ENCODE data around the gene PDE1C.

The PDE1C gene

GRCh38 chr7:31986878-31987518 lies 83.2 kb downstream of the PDE1C start:
- no peak for DNase-seq

DNA sequence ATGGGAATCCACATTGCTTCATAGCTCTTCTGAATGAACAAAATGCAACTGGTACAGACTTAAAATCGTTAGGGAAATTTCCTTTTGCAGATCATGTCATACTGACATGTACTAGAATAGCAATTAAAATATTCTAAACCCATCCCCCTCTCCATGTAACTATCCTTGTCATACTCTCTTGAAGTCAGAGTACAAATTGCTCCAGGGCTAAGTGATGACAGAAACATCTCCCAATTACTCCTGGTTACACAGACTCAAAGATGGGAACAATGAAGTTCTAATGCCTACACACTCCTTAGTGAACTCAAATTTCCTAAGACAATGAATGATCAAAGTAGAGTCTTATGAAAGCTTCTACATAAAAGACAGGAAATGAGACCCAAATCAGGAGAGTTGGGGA lies 87.2 kb downstream of the PDE1C start:
- no peak for DNase-seq

DNA sequence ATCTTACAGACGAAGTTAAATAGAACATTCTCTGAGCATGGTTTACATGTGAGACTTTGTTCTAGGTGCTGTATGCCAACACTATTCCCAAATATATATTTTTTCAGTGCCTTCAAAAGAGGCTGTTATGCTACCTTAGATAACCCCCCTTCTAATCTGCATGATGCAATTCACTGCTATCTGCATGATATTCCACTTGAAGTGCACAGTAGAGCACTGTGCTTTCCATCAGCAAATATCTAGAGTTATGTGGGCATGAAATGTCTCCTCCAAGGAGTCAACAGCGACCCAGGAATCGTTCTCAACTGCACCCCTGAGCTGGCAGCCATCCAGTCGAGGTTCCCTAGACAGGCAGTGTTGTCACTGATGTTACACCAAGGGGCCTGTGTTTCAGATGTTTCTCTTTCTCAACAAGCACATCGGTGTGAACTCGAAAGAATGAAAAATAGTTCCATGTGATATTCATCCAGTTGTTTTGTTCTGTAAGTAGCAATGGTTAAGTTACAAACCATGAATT lies 88.3 kb downstream of the PDE1C start:
- no peak for DNase-seq

DNA sequence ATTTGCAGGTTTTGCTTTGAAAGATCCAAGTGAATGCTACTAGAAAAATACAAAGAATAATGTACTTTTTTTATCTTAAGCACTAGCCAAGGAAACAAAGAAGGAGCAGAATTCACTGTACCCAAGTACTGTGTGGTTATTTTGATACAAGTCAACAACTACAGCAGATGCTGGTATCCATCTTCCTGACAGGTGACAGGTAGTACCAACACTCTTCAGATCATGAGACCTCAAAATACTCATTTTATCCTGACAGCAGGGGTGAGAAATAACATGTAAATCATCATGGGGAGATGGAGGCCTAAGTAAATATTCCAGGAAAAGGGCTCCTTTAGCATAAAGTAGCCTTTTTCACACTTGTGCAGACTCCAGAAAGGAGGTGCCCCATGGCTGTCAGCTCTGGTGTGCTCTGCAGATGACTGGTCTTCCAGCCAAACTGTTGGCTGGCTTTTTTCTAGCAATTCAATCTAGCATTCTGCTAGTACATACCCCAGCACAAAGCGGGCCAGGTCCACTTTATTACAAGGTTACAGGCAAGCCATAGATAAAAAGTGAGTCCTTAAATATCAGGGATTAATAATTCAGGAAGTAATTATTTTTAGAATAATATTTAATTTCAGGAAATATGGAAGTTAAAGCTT lies 90.4 kb downstream of the PDE1C start:
- no peak for DNase-seq

DNA sequence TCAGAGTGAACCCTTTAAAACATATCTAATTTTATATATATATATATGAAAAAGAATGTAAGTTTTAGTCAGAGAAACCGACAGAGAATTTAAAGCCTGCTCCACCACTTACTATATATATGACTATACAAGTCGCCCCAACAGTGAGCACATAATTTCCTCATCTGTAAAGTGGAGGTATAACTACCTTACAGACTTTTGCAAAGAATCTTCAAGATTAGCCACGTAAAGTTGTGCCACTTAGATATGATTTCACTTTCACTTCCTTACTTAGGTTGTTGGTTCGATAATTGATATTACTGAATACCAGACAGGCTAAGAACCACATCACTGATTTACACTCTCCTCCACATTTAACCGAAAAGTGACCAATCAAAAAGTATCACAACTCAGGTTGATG lies 94.7 kb downstream of the PDE1C start:
- DNase-seq, result no peak

- DNase-seq, result no peak
These were observed 95.9 kb downstream of the PDE1C start for GRCh38 chr7:31974351-31974750.

DNA sequence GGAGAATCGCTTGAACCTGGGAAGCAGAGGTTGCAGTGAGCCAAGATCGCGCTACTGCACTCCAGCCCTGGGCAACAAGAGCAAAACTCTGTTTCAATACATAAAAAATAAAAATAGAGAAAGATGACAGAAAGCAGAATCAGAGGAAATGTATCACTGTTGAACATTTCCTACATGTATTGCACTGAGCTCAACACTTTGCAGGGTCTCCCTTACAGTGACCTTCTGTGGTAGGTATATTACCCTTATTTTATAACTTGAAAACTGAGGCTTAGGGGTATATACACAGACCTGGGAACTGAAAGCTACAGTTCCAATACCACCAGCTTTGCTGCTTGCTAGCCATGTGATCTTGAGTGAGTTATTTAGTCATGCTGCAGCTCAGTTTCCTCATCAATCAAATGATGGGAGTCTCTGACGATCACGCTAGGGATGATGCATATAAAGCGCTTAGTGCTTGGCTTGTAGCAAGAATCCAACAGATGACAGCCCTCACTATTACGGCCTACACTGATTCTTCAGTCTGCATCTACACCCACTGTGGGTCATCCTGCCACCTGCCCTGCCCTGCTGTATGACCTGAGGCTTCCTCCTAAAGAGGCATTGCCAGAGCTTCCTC lies 99.0 kb downstream of the PDE1C start:
- DNase-seq, result no peak

DNA sequence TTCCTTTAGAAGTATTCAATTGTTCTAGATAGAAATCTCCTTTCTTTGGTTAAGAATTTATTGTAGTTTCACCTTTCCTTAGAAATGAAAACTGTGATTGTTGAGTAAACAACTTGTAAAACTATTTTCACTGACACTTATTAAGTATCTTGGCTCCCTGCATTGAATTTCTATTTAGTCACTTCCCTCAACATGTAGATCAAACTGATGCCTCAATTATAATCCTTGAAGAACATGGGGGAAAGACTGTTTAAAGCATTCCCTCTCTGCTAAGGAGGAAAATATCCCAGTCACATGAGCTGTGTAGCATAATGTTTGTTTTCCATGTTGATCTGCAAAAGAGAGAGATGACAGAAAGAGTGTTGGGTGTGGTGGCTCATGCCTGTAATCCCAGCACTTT lies 99.7 kb downstream of the PDE1C start:
- DNase-seq, result no peak

DNA sequence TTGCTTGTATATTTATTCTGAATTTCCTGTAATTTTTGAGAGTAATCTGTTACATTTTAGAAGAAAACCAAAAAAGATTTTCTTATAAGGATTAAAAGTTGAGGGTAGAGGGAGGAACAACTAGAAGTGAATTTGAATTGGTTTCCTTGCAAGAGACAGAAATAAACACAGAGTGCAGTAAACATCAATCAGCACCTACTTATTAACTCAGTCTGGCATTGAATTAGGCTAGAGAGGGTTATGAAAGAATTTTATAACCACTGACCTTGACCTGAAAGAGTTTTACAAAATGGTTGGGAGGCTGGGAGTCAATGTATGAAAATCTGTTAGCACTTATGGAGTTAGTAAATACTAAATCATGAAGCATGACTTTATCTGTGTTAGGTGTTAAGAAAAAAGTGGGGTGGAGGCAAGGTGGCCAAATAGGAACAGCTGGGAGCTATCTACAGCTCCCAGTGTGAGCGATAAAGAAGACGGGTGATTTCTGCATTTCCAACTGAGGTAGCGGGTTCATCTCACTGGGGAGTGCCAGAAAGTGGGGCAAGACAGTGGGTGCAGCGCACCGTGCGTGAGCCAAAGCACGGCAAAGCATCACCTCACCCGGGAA lies 106.5 kb downstream of the PDE1C start:
- DNase-seq, result no peak

- DNase-seq, result no peak
These were observed 108.0 kb downstream of the PDE1C start for GRCh38 chr7:31962246-31962645.

GRCh38 chr7:31958226-31958625 lies 112.0 kb downstream of the PDE1C start:
- no peak for DNase-seq

- no peak for DNase-seq
These were observed 112.5 kb downstream of the PDE1C start for GRCh38 chr7:31957756-31958155.

- DNase-seq, result no peak
These were observed 113.0 kb downstream of the PDE1C start for GRCh38 chr7:31957090-31957720.

GRCh38 chr7:31955641-31956040 lies 114.6 kb downstream of the PDE1C start:
- no peak for DNase-seq

DNA sequence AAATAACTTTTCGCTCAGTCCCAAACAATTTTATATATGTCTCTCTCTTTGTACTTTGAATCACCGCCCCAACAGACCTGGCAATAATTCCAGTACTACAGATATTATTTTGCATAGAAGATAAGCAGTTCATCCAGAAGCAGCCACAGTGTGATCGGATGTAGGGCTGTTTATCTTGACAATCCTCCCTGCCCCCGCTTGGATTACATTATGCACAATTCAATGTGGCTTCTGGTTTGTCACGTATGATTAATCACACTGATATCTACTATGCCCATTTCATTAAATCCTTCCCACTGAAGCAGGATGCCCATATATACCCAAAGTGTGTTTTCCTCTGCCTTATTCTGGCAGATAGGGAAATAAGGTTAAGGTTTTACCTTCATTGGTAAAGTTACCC lies 115.2 kb downstream of the PDE1C start:
- DNase-seq, result no peak

DNA sequence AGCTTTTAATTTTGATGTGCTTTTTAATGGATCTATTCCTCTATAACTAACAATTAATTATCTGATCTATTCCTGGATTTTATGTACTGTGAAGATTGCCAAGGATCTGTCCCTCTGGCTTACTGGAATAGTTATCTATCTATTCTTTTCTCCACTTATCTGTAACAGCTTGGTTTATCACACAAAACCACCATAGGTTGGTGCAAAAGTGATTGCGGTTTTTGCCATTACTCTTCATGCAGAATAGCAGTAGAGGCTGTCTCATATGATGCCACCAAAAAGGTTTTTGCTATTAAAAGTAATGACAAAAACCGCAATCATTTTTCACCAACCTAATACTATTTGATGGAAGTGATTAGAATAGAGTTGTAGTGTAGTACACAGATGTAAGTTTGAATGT lies 115.7 kb downstream of the PDE1C start:
- DNase-seq, result no peak

- no peak for DNase-seq
These were observed 116.8 kb downstream of the PDE1C start for GRCh38 chr7:31953432-31953831.

DNA sequence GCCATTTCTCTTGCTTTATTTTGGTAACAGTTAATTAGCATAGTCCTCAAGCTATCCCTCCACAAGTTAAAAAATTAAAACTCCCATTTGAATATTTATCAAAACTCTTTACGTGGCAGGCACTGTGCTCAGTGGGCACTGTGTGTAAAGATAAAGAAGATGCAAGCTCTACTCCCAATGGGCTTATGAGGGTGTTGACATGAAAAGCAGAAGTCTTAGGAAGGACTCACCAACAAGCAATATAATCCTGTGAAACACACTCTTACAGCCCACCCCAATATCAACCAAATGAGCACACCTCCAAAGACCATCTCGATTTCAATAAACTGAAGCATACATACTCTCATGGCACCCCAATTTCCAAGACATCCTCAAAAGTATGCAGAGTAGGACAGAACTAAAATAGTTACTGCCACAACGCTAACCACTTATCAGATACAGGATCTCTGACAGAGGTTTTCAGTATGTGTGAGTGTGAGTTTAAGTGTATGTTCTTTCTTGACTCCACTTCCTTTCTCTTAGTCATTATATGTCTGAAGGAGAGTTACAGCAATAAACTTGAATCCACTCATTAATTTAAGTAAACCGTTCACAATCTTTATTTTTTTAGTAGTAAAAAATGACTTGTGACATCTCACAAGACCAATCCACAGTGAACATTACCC lies 120.0 kb downstream of the PDE1C start:
- no peak for DNase-seq

GRCh38 chr7:31948029-31948428 lies 122.2 kb downstream of the PDE1C start:
- no peak for DNase-seq

DNA sequence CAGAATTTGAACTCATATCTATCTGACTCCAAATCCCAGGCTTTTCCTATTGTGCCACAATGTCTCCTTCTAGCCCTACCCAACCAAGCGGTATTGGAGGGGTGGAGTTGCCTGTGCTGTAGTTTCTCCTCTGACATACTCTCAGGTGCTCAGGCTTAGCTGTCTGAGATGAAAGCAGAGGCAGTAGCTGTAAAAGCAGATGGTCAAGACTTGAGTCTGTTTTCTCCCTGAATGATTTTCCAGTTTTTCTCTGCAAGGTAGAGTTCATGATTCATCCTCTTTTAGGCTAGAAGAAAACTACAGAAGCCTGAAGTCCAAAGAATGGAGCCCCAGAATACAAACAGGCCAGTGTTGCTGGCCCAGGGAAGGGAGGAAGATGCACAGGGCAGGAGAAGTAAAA lies 130.0 kb downstream of the PDE1C start:
- DNase-seq, result no peak

- no peak for DNase-seq
These were observed 131.1 kb downstream of the PDE1C start for GRCh38 chr7:31939076-31939475.

GRCh38 chr7:31938650-31939049 lies 131.6 kb downstream of the PDE1C start:
- DNase-seq, result no peak

GRCh38 chr7:31937982-31938381 lies 132.2 kb downstream of the PDE1C start:
- no peak for DNase-seq

All from activated CD4-positive, alpha-beta T cell treated with anti-CD3 and anti-CD28 coated beads for 1 hour (primary cell).